Measurements from ENCODE around the gene PARD3.

- TF ChIP-seq CTCF (conservative IDR thresholded peaks at IDR 0.05; ENCODE audit: low read depth, low read length) (no peak), EZH2phosphoT487 (IDR thresholded peaks at IDR 0.05; ENCODE audit: borderline replicate concordance, low read length) (no peak), EZH2 (IDR thresholded peaks at IDR 0.05; ENCODE audit: low read length, unreplicated experiment) (no peak)
These were observed 630.1 kb downstream of the PARD3 start for GRCh38 chr10:34184939-34185386.
